Measurements from ENCODE around the gene UQCC5.

GRCh38 chr3:52532517-52532837 is 3.9 kb upstream of the UQCC5 start:
- TF ChIP-seq CTCF (IDR thresholded peaks at IDR 0.05; ENCODE audit: insufficient read depth, low read length) (no peak), POLR2AphosphoS5 (IDR thresholded peaks at IDR 0.05; ENCODE audit: low read depth) (no peak)

Measured in HL-60 (cell line).